Measurements from ENCODE around the gene GSN. TPM values are rescaled to one million over a fixed set of nuclear protein-coding genes. Genes with fewer than 3 reads are reported as not detected.

The GSN gene
- total and polyA plus RNA-seq, 4 donors = 18.8 to 402 (median 51.6) TPM

DNA sequence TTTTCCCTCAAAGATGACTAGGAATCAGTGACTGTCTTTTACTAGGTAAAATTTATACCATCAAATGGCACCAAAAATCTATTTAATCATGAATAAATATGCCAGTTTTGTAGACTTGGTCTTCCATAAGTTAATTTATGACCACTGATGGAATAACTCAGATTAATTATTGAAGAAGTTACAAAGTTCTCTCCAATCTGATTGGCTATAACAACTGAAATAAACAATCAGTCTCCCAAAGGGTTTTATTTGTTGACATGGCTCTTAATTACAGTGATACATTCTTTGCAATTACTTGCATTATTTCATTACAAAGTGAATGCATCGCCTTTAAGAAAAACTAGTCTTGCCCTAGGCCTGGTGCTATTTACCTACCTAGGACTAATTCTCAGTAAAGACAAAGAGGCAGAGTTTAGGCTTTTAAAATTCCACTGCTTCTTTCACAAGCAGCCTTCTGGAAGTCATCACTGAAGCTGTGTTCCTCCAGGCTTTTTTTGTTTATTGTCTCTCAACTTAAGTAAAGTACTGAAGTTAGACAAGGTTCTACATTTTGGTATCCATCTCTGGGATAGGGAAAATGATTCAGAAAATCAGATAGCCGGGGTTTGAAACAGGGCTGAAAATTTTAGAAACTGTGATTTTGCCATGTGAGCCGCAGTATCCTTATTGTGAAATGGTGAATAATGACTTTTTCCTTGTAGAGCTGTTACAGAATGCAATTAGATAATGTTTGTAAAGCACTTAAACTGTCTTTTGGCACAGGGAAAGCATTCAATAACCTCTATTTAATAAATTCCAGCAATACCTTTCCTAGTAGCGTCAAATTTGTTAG, 99.6 kb downstream of the GSN start:
- Histone ChIP-seq H3K9ac (ENCODE audit: low read depth in 1 of 2, low read length in 2 of 2) (peak overlapping the region; percentile 81 to 89), H3K4me3 (ENCODE audit: low read depth in 1 of 3, low read length in 3 of 3) (peak overlapping the region; percentile 64 to 94 (median 86)), H3K36me3 (ENCODE audit: control insufficient read depth in 4 of 4, insufficient read depth in 3 of 4, low read depth in 1 of 4, low read length in 3 of 4) (peaks cover 0 to 3% (median 0%) of the 10 kb centered on the region in 4 donors), H3K4me1 (ENCODE audit: control insufficient read depth in 4 of 4, insufficient read depth in 4 of 4, low read length in 3 of 4) (peaks cover 13 to 61% (median 48%) of the 10 kb centered on the region in 4 donors), H3K27ac (ENCODE audit: low read depth in 1 of 2, low read length in 2 of 2) (peak overlapping the region; percentile 70 to 93), H3K9me3 (ENCODE audit: control insufficient read depth in 4 of 4, low read length in 3 of 4) (no peaks in the 10 kb centered on the region), H3K27me3 (ENCODE audit: control insufficient read depth in 4 of 4, insufficient read depth in 4 of 4, low read length in 3 of 4) (no peaks in the 10 kb centered on the region)
- TF ChIP-seq, protein P1, sequence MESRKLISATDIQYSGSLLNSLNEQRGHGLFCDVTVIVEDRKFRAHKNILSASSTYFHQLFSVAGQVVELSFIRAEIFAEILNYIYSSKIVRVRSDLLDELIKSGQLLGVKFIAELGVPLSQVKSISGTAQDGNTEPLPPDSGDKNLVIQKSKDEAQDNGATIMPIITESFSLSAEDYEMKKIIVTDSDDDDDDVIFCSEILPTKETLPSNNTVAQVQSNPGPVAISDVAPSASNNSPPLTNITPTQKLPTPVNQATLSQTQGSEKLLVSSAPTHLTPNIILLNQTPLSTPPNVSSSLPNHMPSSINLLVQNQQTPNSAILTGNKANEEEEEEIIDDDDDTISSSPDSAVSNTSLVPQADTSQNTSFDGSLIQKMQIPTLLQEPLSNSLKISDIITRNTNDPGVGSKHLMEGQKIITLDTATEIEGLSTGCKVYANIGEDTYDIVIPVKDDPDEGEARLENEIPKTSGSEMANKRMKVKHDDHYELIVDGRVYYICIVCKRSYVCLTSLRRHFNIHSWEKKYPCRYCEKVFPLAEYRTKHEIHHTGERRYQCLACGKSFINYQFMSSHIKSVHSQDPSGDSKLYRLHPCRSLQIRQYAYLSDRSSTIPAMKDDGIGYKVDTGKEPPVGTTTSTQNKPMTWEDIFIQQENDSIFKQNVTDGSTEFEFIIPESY (IDR thresholded peaks at IDR 0.05) = no peak
- peak; percentile 31 for TF ChIP-seq SP1 (IDR thresholded peaks at IDR 0.05)
- TF ChIP-seq, protein P2, sequence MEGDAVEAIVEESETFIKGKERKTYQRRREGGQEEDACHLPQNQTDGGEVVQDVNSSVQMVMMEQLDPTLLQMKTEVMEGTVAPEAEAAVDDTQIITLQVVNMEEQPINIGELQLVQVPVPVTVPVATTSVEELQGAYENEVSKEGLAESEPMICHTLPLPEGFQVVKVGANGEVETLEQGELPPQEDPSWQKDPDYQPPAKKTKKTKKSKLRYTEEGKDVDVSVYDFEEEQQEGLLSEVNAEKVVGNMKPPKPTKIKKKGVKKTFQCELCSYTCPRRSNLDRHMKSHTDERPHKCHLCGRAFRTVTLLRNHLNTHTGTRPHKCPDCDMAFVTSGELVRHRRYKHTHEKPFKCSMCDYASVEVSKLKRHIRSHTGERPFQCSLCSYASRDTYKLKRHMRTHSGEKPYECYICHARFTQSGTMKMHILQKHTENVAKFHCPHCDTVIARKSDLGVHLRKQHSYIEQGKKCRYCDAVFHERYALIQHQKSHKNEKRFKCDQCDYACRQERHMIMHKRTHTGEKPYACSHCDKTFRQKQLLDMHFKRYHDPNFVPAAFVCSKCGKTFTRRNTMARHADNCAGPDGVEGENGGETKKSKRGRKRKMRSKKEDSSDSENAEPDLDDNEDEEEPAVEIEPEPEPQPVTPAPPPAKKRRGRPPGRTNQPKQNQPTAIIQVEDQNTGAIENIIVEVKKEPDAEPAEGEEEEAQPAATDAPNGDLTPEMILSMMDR (IDR thresholded peaks at IDR 0.05; ENCODE audit: low read depth, low read length, missing input control) = no peak
- no peak for TF ChIP-seq FOXA2 (IDR thresholded peaks at IDR 0.05)
- TF ChIP-seq HNF4A (conservative IDR thresholded peaks at IDR 0.05) = peak; percentile 24 to 40
- TF ChIP-seq NR2F2 (IDR thresholded peaks at IDR 0.05) = no peak
- TF ChIP-seq, protein P3, sequence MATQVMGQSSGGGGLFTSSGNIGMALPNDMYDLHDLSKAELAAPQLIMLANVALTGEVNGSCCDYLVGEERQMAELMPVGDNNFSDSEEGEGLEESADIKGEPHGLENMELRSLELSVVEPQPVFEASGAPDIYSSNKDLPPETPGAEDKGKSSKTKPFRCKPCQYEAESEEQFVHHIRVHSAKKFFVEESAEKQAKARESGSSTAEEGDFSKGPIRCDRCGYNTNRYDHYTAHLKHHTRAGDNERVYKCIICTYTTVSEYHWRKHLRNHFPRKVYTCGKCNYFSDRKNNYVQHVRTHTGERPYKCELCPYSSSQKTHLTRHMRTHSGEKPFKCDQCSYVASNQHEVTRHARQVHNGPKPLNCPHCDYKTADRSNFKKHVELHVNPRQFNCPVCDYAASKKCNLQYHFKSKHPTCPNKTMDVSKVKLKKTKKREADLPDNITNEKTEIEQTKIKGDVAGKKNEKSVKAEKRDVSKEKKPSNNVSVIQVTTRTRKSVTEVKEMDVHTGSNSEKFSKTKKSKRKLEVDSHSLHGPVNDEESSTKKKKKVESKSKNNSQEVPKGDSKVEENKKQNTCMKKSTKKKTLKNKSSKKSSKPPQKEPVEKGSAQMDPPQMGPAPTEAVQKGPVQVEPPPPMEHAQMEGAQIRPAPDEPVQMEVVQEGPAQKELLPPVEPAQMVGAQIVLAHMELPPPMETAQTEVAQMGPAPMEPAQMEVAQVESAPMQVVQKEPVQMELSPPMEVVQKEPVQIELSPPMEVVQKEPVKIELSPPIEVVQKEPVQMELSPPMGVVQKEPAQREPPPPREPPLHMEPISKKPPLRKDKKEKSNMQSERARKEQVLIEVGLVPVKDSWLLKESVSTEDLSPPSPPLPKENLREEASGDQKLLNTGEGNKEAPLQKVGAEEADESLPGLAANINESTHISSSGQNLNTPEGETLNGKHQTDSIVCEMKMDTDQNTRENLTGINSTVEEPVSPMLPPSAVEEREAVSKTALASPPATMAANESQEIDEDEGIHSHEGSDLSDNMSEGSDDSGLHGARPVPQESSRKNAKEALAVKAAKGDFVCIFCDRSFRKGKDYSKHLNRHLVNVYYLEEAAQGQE (IDR thresholded peaks at IDR 0.05) = no peak
- TF ChIP-seq RAD21 (IDR thresholded peaks at IDR 0.05) = peak in 1 of 2 donors; percentile 9
- no peak for TF ChIP-seq HNF4G (IDR thresholded peaks at IDR 0.05)
- peak; percentile 13 for TF ChIP-seq YY1 (IDR thresholded peaks at IDR 0.05)
- TF ChIP-seq, protein P4, sequence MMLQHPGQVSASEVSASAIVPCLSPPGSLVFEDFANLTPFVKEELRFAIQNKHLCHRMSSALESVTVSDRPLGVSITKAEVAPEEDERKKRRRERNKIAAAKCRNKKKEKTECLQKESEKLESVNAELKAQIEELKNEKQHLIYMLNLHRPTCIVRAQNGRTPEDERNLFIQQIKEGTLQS (IDR thresholded peaks at IDR 0.05) = no peak
- TF ChIP-seq JUND (IDR thresholded peaks at IDR 0.05) = no peak
- no peak for TF ChIP-seq GABPA (IDR thresholded peaks at IDR 0.05 in 1 of 2, conservative IDR thresholded peaks at IDR 0.05 in 1 of 2)
- no peak for TF ChIP-seq EGR1 (IDR thresholded peaks at IDR 0.05; ENCODE audit: low read depth in 2 of 2)
- TF ChIP-seq RXRA (IDR thresholded peaks at IDR 0.05) = no peak
- TF ChIP-seq, protein P5, sequence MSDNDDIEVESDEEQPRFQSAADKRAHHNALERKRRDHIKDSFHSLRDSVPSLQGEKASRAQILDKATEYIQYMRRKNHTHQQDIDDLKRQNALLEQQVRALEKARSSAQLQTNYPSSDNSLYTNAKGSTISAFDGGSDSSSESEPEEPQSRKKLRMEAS (IDR thresholded peaks at IDR 0.05) = no peak
- no peak for TF ChIP-seq FOXA1 (IDR thresholded peaks at IDR 0.05)
- peak; percentile 20 for TF ChIP-seq TAF1 (conservative IDR thresholded peaks at IDR 0.05)
- DNase-seq (ENCODE audit: low spot score) = no peak
- WGBS = 9% methylated on average over 4 of the region's 4 CpGs
